OCI-LY3 (cell line): ENCODE measurements around the gene PKD1L1.

ENCODE experiments used
- H2AFZ ChIP-seq: fragments of 200-600, 300-600 bp; shearing (Covaris generic); 2 replicates; pipeline ENCODE4 v1.6.0; 2014; ENCODE audit warnings: antibody characterized with exemption, low read depth, low read length
- H3K27ac ChIP-seq: fragments of 200-600, 300-600 bp; sonication (generic); 2 replicates; pipeline ENCODE4 v1.5.1; 2014; ENCODE audit warnings: mild to moderate bottlenecking, low read length, moderate library complexity, mixed read lengths
- H3K27me3 ChIP-seq: fragments of 200-600, 300-600 bp; sonication (generic); 2 replicates; pipeline ENCODE4 v1.6.1; 2014; ENCODE audit warnings: low read depth, low read length, mixed read lengths
- H3K36me3 ChIP-seq: fragments of 200-600, 300-600 bp; sonication (generic); replicated peaks from 2 replicates; pipeline ENCODE3; 2014; ENCODE audit warnings: low read depth, low read length, mixed read lengths
- H3K4me1 ChIP-seq: fragments of 300-600, 200-600 bp; sonication (generic); 2 replicates; pipeline ENCODE4 v1.6.1; 2014; ENCODE audit warnings: low read length, mixed read lengths
- H3K4me2 ChIP-seq: fragments of 200-600, 300-600 bp; sonication (generic); 2 replicates; pipeline ENCODE4 v1.6.1; 2014; ENCODE audit warnings: low read length, mixed read lengths
- H3K4me3 ChIP-seq: fragments of 300-600, 200-600 bp; sonication (generic); 2 replicates; pipeline ENCODE4 v1.5.1; 2014; ENCODE audit warnings: antibody characterized with exemption, mild to moderate bottlenecking, low read length, moderate library complexity
- H3K79me2 ChIP-seq: fragments of 300-600, 200-600 bp; shearing (Covaris generic); 2 replicates; pipeline ENCODE4 v1.6.1; 2014; ENCODE audit warnings: mild to moderate bottlenecking, low read length, mixed read lengths
- H3K9ac ChIP-seq: fragments of 300-600, 200-600 bp; shearing (Covaris generic); 2 replicates; pipeline ENCODE4 v1.6.0; 2014; ENCODE audit warnings: mild to moderate bottlenecking, low read length, moderate library complexity
- H3K9me3 ChIP-seq: fragments of 200-600, 300-600 bp; shearing (Covaris generic); 2 replicates; pipeline ENCODE4 v1.6.1; 2014; ENCODE audit warnings: low read length, mixed read lengths; ENCODE audit not compliant: insufficient read depth
- H4K20me1 ChIP-seq: fragments of 200-600, 300-600 bp; sonication (generic); 2 replicates; pipeline ENCODE4 v1.6.1; 2016; ENCODE audit warnings: low read length, mixed read lengths; ENCODE audit not compliant: insufficient read depth
- CTCF ChIP-seq: fragments of 200-600, 300-600 bp; sonication (generic); IDR thresholded peaks from 2 replicates; pipeline ENCODE4 v1.5.1; 2014; ENCODE audit warnings: antibody characterized with exemption, low read length, low read depth
- EZH2phosphoT487 ChIP-seq: fragments of 200-600 bp; shearing (Covaris generic); IDR thresholded peaks from 2 replicates; pipeline ENCODE4 v1.6.1; 2018; ENCODE audit warnings: antibody characterized with exemption, mixed run types, low read depth

PKD1L1 gene

GRCh38 chr7:47878662-47879061 is 69.6 kb downstream of the PKD1L1 start:
- H4K20me1 ChIP-seq, result no peaks in the 10 kb centered on the region
- no peaks in the 10 kb centered on the region for H3K36me3 ChIP-seq
- H3K4me1 ChIP-seq, result no peaks in the 10 kb centered on the region
- H2AFZ ChIP-seq, result no peak overlapping the region
- no peaks in the 10 kb centered on the region for H3K9me3 ChIP-seq
- no peak overlapping the region for H3K4me3 ChIP-seq
- H3K27me3 ChIP-seq, result peaks cover 47% of the 10 kb centered on the region
- no peak overlapping the region for H3K27ac ChIP-seq
- TF ChIP-seq CTCF (no peak), EZH2phosphoT487 (no peak)
- no peaks in the 10 kb centered on the region for H3K79me2 ChIP-seq
- H3K4me2 ChIP-seq, result no peak overlapping the region
- no peak overlapping the region for H3K9ac ChIP-seq

GRCh38 chr7:47877336-47877735 is 70.9 kb downstream of the PKD1L1 start:
- no peaks in the 10 kb centered on the region for H4K20me1 ChIP-seq
- H3K36me3 ChIP-seq, result no peaks in the 10 kb centered on the region
- no peak overlapping the region for H3K9ac ChIP-seq
- H3K79me2 ChIP-seq, result no peaks in the 10 kb centered on the region
- no peak overlapping the region for H3K27ac ChIP-seq
- H3K4me1 ChIP-seq, result no peaks in the 10 kb centered on the region
- no peak overlapping the region for H3K4me3 ChIP-seq
- TF ChIP-seq EZH2phosphoT487 (no peak), CTCF (no peak)
- H2AFZ ChIP-seq, result no peak overlapping the region
- no peaks in the 10 kb centered on the region for H3K9me3 ChIP-seq
- peaks cover 46% of the 10 kb centered on the region for H3K27me3 ChIP-seq
- no peak overlapping the region for H3K4me2 ChIP-seq

- no peak overlapping the region for H2AFZ ChIP-seq
- no peak overlapping the region for H3K9ac ChIP-seq
- H3K4me2 ChIP-seq, result no peak overlapping the region
- no peaks in the 10 kb centered on the region for H3K9me3 ChIP-seq
- no peaks in the 10 kb centered on the region for H4K20me1 ChIP-seq
- no peaks in the 10 kb centered on the region for H3K4me1 ChIP-seq
- H3K79me2 ChIP-seq, result no peaks in the 10 kb centered on the region
- H3K27me3 ChIP-seq, result peaks cover 49% of the 10 kb centered on the region
- no peak for TF ChIP-seq CTCF
- no peak for TF ChIP-seq EZH2phosphoT487
- H3K27ac ChIP-seq, result no peak overlapping the region
- H3K36me3 ChIP-seq, result no peaks in the 10 kb centered on the region
- no peak overlapping the region for H3K4me3 ChIP-seq
Observed at GRCh38 chr7:47875998-47876744, 72.1 kb downstream of the PKD1L1 start.

- Histone ChIP-seq H3K4me3 (no peak overlapping the region), H3K27ac (no peak overlapping the region), H3K4me1 (no peaks in the 10 kb centered on the region), H3K9ac (no peak overlapping the region), H3K79me2 (no peaks in the 10 kb centered on the region), H3K9me3 (no peaks in the 10 kb centered on the region), H3K36me3 (no peaks in the 10 kb centered on the region), H4K20me1 (no peaks in the 10 kb centered on the region), H3K27me3 (peaks cover 54% of the 10 kb centered on the region), H3K4me2 (no peak overlapping the region), H2AFZ (no peak overlapping the region)
- TF ChIP-seq CTCF, result no peak
- TF ChIP-seq EZH2phosphoT487, result no peak
Observed at GRCh38 chr7:47875406-47875805, 72.9 kb downstream of the PKD1L1 start.
